ENCODE data around the gene MCCC2. TPM values are rescaled to one million over a fixed set of nuclear protein-coding genes. Genes with fewer than 3 reads are reported as not detected.

MCCC2 gene
- total and polyA plus RNA-seq, 2 of the 13 experiments (the other 11 are each of a cell fraction or from before 2014, with no cell fraction given): 44.8 to 83.6 TPM

DNA sequence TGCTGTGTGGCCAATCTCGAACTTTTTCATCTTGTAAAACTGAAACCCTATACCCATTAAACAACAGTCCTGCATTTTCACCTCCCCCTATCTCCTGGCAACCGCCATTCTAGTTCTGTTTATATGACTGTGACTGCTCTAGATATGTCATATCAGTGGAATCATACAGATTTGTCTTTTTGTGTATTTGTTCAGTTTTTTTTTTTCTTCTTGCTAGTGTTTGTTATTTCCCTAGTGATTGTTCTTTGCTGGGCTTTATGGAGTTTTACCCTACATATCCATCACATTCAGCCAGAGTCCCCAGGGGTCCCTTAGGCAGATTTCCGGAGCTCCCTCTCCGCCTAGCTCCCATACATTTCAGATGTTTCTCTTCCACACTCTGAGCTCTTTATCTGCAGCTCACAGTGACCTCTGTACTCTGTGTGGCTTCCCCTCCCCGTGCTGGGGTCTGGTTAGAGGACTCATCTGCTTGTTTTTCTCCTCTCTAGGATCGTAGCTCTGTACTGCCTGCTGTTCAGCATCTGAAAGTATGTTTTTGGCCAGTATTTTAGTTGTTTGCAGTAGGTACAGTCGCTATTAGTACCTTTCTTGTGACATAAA lies 106.8 kb downstream of the MCCC2 start (continued):
- TF ChIP-seq UBTF (CRISPR knock-in tag; IDR thresholded peaks at IDR 0.05) (no peak), SAP130 (CRISPR knock-in tag; IDR thresholded peaks at IDR 0.05; ENCODE audit: low read depth) (peak; percentile 69), ATF7 (IDR thresholded peaks at IDR 0.05) (no peak), ATF7 (CRISPR knock-in tag; IDR thresholded peaks at IDR 0.05) (no peak), ZNF619 (CRISPR knock-in tag; IDR thresholded peaks at IDR 0.05) (no peak), ZNF143 (CRISPR knock-in tag; IDR thresholded peaks at IDR 0.05) (no peak), ZNF460 (CRISPR knock-in tag; IDR thresholded peaks at IDR 0.05; ENCODE audit: borderline replicate concordance) (no peak), TGIF2 (CRISPR knock-in tag; IDR thresholded peaks at IDR 0.05) (0 out of 2 replicates have a peak, but pooled peaks have one; percentile 38), PBX2 (CRISPR knock-in tag; IDR thresholded peaks at IDR 0.05) (no peak), RXRB (CRISPR knock-in tag; IDR thresholded peaks at IDR 0.05; ENCODE audit: borderline replicate concordance) (peak; percentile 85), KIAA2018 (CRISPR knock-in tag; IDR thresholded peaks at IDR 0.05; ENCODE audit: borderline replicate concordance) (no peak), ZNF468 (CRISPR knock-in tag; IDR thresholded peaks at IDR 0.05) (no peak), SSRP1 (CRISPR knock-in tag; IDR thresholded peaks at IDR 0.05) (no peak)
- TF ChIP-seq, protein P1, sequence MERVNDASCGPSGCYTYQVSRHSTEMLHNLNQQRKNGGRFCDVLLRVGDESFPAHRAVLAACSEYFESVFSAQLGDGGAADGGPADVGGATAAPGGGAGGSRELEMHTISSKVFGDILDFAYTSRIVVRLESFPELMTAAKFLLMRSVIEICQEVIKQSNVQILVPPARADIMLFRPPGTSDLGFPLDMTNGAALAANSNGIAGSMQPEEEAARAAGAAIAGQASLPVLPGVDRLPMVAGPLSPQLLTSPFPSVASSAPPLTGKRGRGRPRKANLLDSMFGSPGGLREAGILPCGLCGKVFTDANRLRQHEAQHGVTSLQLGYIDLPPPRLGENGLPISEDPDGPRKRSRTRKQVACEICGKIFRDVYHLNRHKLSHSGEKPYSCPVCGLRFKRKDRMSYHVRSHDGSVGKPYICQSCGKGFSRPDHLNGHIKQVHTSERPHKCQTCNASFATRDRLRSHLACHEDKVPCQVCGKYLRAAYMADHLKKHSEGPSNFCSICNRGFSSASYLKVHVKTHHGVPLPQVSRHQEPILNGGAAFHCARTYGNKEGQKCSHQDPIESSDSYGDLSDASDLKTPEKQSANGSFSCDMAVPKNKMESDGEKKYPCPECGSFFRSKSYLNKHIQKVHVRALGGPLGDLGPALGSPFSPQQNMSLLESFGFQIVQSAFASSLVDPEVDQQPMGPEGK (CRISPR knock-in tag; IDR thresholded peaks at IDR 0.05): peak; percentile 61

All from HepG2 (cell line).